ENCODE results near the gene TMEM222.
A peak's percentile ranks its signal among the peaks of the same experiment; 100 is the strongest.

GRCh38 chr1:27300341-27301051 is 21.5 kb upstream of the TMEM222 start:
- TF ChIP-seq CTCF (IDR thresholded peaks at IDR 0.05), result peak; percentile 91
- no peak for TF ChIP-seq EZH2 (IDR thresholded peaks at IDR 0.05)
- no peak for TF ChIP-seq EZH2phosphoT487 (IDR thresholded peaks at IDR 0.05)
